Neural cell (in vitro differentiated cells): ENCODE data around the gene CD83. TPM values are rescaled to one million over a fixed set of nuclear protein-coding genes. Genes with fewer than 3 reads are reported as not detected.

ENCODE experiments used
- H2AFZ ChIP-seq: fragments of 200-600, 300-800 bp; sonication (generic), shearing (Covaris generic); 2 replicates; pipeline ENCODE4 v1.6.0; 2014; ENCODE audit warnings: low read depth, mild to moderate bottlenecking, antibody characterized with exemption, low read length, moderate library complexity
- H3F3A ChIP-seq: fragments of 200-600 bp; shearing (Covaris generic); 2 replicates; pipeline ENCODE4 v1.6.1; 2016; ENCODE audit warnings: mild to moderate bottlenecking, moderate library complexity, mixed read lengths, antibody characterized with exemption, low read length; ENCODE audit not compliant: insufficient read depth, poor library complexity, severe bottlenecking
- H3K27ac ChIP-seq: fragments of 200-600, 300-800 bp; sonication (generic), shearing (Covaris generic); 2 replicates; pipeline ENCODE4 v1.5.1; 2014; ENCODE audit warnings: mild to moderate bottlenecking, low read length, moderate library complexity
- H3K27me3 ChIP-seq: fragments of 300-800, 200-600 bp; sonication (generic), shearing (Covaris generic); 2 replicates; pipeline ENCODE4 v1.6.0; 2014; ENCODE audit warnings: mild to moderate bottlenecking, low read depth, low read length, moderate library complexity; ENCODE audit not compliant: insufficient read depth
- H3K36me3 ChIP-seq: fragments of 300-800, 200-600 bp; sonication (generic), shearing (Covaris generic); 2 replicates; pipeline ENCODE4 v1.5.1; 2014; ENCODE audit warnings: mild to moderate bottlenecking, antibody characterized with exemption, low read length, moderate library complexity; ENCODE audit not compliant: insufficient read depth
- H3K4me2 ChIP-seq: fragments of 300-800, 200-600 bp; sonication (generic), shearing (Covaris generic); 2 replicates; pipeline ENCODE4 v1.6.0; 2014; ENCODE audit warnings: mild to moderate bottlenecking, low read length
- H3K4me3 ChIP-seq: fragments of 300-800, 200-600 bp; sonication (generic), shearing (Covaris generic); 2 replicates; pipeline ENCODE4 v1.5.1; 2014; ENCODE audit warnings: mild to moderate bottlenecking, low read length, moderate library complexity
- H3K79me2 ChIP-seq: fragments of 200-600 bp; shearing (Covaris generic); replicated peaks from 2 replicates; pipeline ENCODE4 v1.6.0; 2014; ENCODE audit warnings: mild to moderate bottlenecking, low read length, moderate library complexity; ENCODE audit not compliant: insufficient read depth
- H3K9ac ChIP-seq: fragments of 300-800, 200-600 bp; sonication (generic), shearing (Covaris generic); 2 replicates; pipeline ENCODE4 v1.6.1; 2016; ENCODE audit warnings: mild to moderate bottlenecking, low read length, mixed read lengths
- H3K9me2 ChIP-seq: fragments of 200-600 bp; shearing (Covaris generic); 2 replicates; pipeline ENCODE4 v1.6.1; 2016; ENCODE audit warnings: mild to moderate bottlenecking, low read length, mixed read lengths; ENCODE audit not compliant: insufficient read depth
- H3K9me3 ChIP-seq: fragments of 200-600, 300-800 bp; sonication (generic), shearing (Covaris generic); 2 replicates; pipeline ENCODE4 v1.6.1; 2016; ENCODE audit warnings: mild to moderate bottlenecking, mixed run types, low read length, moderate library complexity, mixed read lengths
- H4K20me1 ChIP-seq: fragments of 200-600 bp; shearing (Covaris generic); 2 replicates; pipeline ENCODE4 v1.6.1; 2016; ENCODE audit warnings: mild to moderate bottlenecking, mixed run types; ENCODE audit not compliant: insufficient read depth
- EP300 ChIP-seq: fragments of 450-650 bp; conservative IDR thresholded peaks from 2 replicates; pipeline ENCODE4 v1.6.1; 2014; ENCODE audit warnings: antibody characterized with exemption, mild to moderate bottlenecking, moderate library complexity; ENCODE audit not compliant: poor library complexity, severe bottlenecking
- EZH2 ChIP-seq: fragments of 200-600, 300-800 bp; shearing (Covaris generic), sonication (generic); IDR thresholded peaks from 2 replicates; pipeline ENCODE4 v1.6.1; 2014; ENCODE audit warnings: antibody characterized with exemption, low read length, borderline replicate concordance, mild to moderate bottlenecking; ENCODE audit not compliant: insufficient read depth, poor library complexity, severe bottlenecking
- MXI1 ChIP-seq: fragments of 450-650 bp; conservative IDR thresholded peaks from 2 replicates; pipeline ENCODE4 v1.6.1; 2014; ENCODE audit warnings: antibody characterized with exemption, mild to moderate bottlenecking; ENCODE audit not compliant: poor library complexity, severe bottlenecking
- POLR2AphosphoS5 ChIP-seq: IDR thresholded peaks from 2 replicates; pipeline ENCODE4 v1.6.1; 2012
- RAD21 ChIP-seq: fragments of 450-650 bp; conservative IDR thresholded peaks from 2 replicates; pipeline ENCODE4 v1.6.1; 2014; ENCODE audit warnings: antibody characterized with exemption, mild to moderate bottlenecking, moderate library complexity
- SMC3 ChIP-seq: fragments of 450-650 bp; conservative IDR thresholded peaks from 2 replicates; pipeline ENCODE4 v1.6.1; 2014; ENCODE audit warnings: antibody characterized with exemption, mild to moderate bottlenecking, moderate library complexity; ENCODE audit not compliant: poor library complexity
- TAF1 ChIP-seq: IDR thresholded peaks from 2 replicates; pipeline ENCODE4 v1.6.1; 2012; ENCODE audit warnings: low read depth
- polyA plus RNA-seq: library from polyadenylated mRNA; depleted of rRNA; stranded (reverse); fragments of >200 nt; gene quantifications from 2 replicates; pipeline ENCODE4 v1.2.3, GENCODE V29; 2014
- TF ChIP-seq, protein P1 (sequence below): fragments of 450-650 bp; IDR thresholded peaks from 2 replicates; pipeline ENCODE4 v1.5.1; 2014; ENCODE audit warnings: antibody characterized with exemption, mild to moderate bottlenecking, moderate library complexity; ENCODE audit not compliant: poor library complexity, severe bottlenecking
- TF ChIP-seq, protein P2 (sequence below): IDR thresholded peaks from 2 replicates; pipeline ENCODE4 v1.6.1; 2012; ENCODE audit warnings: borderline replicate concordance

The CD83 gene
- polyA plus RNA-seq, 1 donor from 2014 or later = 17.0 TPM

DNA sequence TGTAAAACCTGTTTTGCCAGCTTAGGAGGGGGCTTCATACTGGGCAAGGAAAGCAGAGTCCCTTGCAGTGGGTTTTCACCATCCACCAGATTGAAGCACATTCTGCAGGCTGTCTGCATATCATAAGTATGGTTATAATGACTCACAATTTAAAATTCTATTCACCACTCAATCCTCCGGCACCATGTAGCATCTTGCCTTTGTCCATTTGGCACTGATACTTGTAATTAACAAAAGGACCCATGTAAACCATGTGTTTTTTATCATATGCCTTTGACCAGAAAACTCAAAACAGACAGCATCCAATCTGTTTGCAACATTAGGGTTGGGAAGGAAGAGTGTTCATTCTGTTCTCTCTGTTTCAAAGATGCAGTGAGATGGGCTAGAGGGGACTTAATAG, 3.0 kb downstream of the CD83 start:
- Histone ChIP-seq H3K4me2 (no peak overlapping the region), H2AFZ (no peak overlapping the region), H3F3A (no peaks in the 10 kb centered on the region), H3K9ac (no peak overlapping the region), H3K79me2 (no peaks in the 10 kb centered on the region), H4K20me1 (no peaks in the 10 kb centered on the region), H3K27ac (no peak overlapping the region), H3K4me3 (no peak overlapping the region), H3K9me3 (no peaks in the 10 kb centered on the region), H3K9me2 (no peaks in the 10 kb centered on the region), H3K27me3 (no peaks in the 10 kb centered on the region), H3K36me3 (no peaks in the 10 kb centered on the region)
- TF ChIP-seq, protein P1, sequence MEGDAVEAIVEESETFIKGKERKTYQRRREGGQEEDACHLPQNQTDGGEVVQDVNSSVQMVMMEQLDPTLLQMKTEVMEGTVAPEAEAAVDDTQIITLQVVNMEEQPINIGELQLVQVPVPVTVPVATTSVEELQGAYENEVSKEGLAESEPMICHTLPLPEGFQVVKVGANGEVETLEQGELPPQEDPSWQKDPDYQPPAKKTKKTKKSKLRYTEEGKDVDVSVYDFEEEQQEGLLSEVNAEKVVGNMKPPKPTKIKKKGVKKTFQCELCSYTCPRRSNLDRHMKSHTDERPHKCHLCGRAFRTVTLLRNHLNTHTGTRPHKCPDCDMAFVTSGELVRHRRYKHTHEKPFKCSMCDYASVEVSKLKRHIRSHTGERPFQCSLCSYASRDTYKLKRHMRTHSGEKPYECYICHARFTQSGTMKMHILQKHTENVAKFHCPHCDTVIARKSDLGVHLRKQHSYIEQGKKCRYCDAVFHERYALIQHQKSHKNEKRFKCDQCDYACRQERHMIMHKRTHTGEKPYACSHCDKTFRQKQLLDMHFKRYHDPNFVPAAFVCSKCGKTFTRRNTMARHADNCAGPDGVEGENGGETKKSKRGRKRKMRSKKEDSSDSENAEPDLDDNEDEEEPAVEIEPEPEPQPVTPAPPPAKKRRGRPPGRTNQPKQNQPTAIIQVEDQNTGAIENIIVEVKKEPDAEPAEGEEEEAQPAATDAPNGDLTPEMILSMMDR = no peak
- TF ChIP-seq, protein P2, sequence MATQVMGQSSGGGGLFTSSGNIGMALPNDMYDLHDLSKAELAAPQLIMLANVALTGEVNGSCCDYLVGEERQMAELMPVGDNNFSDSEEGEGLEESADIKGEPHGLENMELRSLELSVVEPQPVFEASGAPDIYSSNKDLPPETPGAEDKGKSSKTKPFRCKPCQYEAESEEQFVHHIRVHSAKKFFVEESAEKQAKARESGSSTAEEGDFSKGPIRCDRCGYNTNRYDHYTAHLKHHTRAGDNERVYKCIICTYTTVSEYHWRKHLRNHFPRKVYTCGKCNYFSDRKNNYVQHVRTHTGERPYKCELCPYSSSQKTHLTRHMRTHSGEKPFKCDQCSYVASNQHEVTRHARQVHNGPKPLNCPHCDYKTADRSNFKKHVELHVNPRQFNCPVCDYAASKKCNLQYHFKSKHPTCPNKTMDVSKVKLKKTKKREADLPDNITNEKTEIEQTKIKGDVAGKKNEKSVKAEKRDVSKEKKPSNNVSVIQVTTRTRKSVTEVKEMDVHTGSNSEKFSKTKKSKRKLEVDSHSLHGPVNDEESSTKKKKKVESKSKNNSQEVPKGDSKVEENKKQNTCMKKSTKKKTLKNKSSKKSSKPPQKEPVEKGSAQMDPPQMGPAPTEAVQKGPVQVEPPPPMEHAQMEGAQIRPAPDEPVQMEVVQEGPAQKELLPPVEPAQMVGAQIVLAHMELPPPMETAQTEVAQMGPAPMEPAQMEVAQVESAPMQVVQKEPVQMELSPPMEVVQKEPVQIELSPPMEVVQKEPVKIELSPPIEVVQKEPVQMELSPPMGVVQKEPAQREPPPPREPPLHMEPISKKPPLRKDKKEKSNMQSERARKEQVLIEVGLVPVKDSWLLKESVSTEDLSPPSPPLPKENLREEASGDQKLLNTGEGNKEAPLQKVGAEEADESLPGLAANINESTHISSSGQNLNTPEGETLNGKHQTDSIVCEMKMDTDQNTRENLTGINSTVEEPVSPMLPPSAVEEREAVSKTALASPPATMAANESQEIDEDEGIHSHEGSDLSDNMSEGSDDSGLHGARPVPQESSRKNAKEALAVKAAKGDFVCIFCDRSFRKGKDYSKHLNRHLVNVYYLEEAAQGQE = no peak
- TF ChIP-seq EP300 (no peak), MXI1 (no peak), POLR2AphosphoS5 (no peak), EZH2 (no peak), TAF1 (no peak), SMC3 (no peak), RAD21 (no peak)

DNA sequence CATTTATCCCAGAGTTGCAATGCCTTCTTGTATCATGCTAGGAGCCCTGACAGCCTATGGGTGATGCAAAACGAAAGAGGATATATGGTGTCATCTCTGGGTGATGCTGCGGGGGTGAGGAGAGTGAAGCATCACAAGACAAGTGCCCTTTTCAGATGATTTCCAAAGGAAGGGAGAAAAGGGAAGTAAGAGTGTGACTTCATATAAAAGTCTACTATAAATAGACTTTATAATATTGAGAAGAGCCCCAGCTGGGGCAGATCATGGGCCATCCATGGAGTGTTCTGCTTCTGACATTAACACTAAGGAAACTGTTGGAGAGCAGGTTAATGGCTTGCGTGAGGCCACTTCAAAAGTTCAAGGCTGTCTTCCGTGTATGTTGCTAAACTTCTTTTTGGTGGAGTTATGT, 4.4 kb downstream of the CD83 start:
- TF ChIP-seq RAD21 = no peak
- TF ChIP-seq, protein P2 = no peak
- no peak for TF ChIP-seq POLR2AphosphoS5
- Histone ChIP-seq H3K9me2 (no peaks in the 10 kb centered on the region), H4K20me1 (no peaks in the 10 kb centered on the region), H3K36me3 (no peaks in the 10 kb centered on the region), H3K4me3 (no peak overlapping the region), H3F3A (no peaks in the 10 kb centered on the region), H2AFZ (no peak overlapping the region), H3K27me3 (no peaks in the 10 kb centered on the region), H3K79me2 (no peaks in the 10 kb centered on the region), H3K4me2 (no peak overlapping the region), H3K9ac (no peak overlapping the region), H3K27ac (no peak overlapping the region), H3K9me3 (no peaks in the 10 kb centered on the region)
